Effector memory CD8-positive, alpha-beta T cell (primary cell): ENCODE data around the gene CEP43.

Source experiments
- ATAC-seq: fragments of 150-1000 bp; cut with Tn5 transposase; replicated peaks from 2 replicates; pipeline ENCODE4 v1.10.0; 2021; ENCODE audit warnings: mild to moderate bottlenecking, moderate library complexity
- DNase-seq, 3 experiments: peaks; one replicate each; pipeline ENCODE4 v3.0.0; 2021
- H3K27ac Mint-ChIP-seq, 2 donors: one replicate each; pipeline ENCODE4 v1.8.0; 2022; ENCODE audit warnings: mild to moderate bottlenecking in 2 of 2, mixed read lengths in 2 of 2, moderate library complexity in 2 of 2
- H3K27me3 Mint-ChIP-seq, 2 donors: one replicate each; pipeline ENCODE4 v1.8.0; 2022; ENCODE audit warnings: mixed read lengths in 2 of 2
- H3K36me3 Mint-ChIP-seq: one replicate; pipeline ENCODE4 v1.8.0; 2022; ENCODE audit warnings: mild to moderate bottlenecking, moderate library complexity, mixed read lengths; ENCODE audit not compliant: insufficient read depth
- H3K4me1 Mint-ChIP-seq, 2 donors: one replicate each; pipeline ENCODE4 v1.8.0; 2022; ENCODE audit warnings: low read depth in 2 of 2, mixed read lengths in 2 of 2
- H3K4me3 Mint-ChIP-seq, 2 donors: one replicate each; pipeline ENCODE4 v1.8.0; 2022; ENCODE audit warnings: mild to moderate bottlenecking in 2 of 2, mixed read lengths in 2 of 2, moderate library complexity in 2 of 2
- H3K9me3 Mint-ChIP-seq, 2 donors: one replicate each; pipeline ENCODE4 v1.8.0; 2022; ENCODE audit warnings: mixed read lengths in 2 of 2

Gene CEP43

GRCh38 chr6:166956444-166957086 is 42.6 kb upstream of the CEP43 start, which contains the start of gene RNASET2:
Gene RNASET2 (minus strand): TSS chr6:166956550. CDS start chr6:166956182, 368 bp downstream.
- Mint-ChIP-seq H3K4me3 (peak within 1 kb of the TSS; percentile 81 to 83), H3K27me3 (no peaks in the 10 kb centered on the region), H3K27ac (peak within 1 kb of the TSS; percentile 93 to 94), H3K4me1 (peaks cover 61 to 64% of the 10 kb centered on the region in 2 donors), H3K9me3 (no peaks in the 10 kb centered on the region), H3K36me3 (peaks cover 30% of the 10 kb centered on the region)
- ATAC-seq (peak; percentile 86), DNase-seq (peak; percentile 100)

- H3K27me3 Mint-ChIP-seq = no peaks in the 10 kb centered on the region
- H3K27ac Mint-ChIP-seq = peak overlapping the region; percentile 93 to 94
- no peaks in the 10 kb centered on the region for H3K9me3 Mint-ChIP-seq
- peak overlapping the region; percentile 81 to 83 for H3K4me3 Mint-ChIP-seq
- H3K4me1 Mint-ChIP-seq = peaks cover 59 to 60% of the 10 kb centered on the region in 2 donors
- ATAC-seq (peak; percentile 16), DNase-seq (peak; percentile 27 to 37 (median 31))
- H3K36me3 Mint-ChIP-seq = peaks cover 30% of the 10 kb centered on the region
Measured at GRCh38 chr6:166957087-166957804, 42.0 kb upstream of the CEP43 start.

- Mint-ChIP-seq H3K9me3 (no peaks in the 10 kb centered on the region), H3K27me3 (no peaks in the 10 kb centered on the region), H3K4me3 (peak overlapping the region; percentile 81 to 83), H3K27ac (peak overlapping the region; percentile 93 to 94), H3K4me1 (peaks cover 56 to 58% of the 10 kb centered on the region in 2 donors), H3K36me3 (peaks cover 27% of the 10 kb centered on the region)
- DNase-seq (no peak), ATAC-seq (no peak)
Measured at GRCh38 chr6:166957805-166958076, 41.5 kb upstream of the CEP43 start.

- Mint-ChIP-seq H3K9me3 (no peaks in the 10 kb centered on the region), H3K4me1 (peaks cover 43 to 46% of the 10 kb centered on the region in 2 donors), H3K27me3 (no peaks in the 10 kb centered on the region), H3K36me3 (peaks cover 19% of the 10 kb centered on the region), H3K4me3 (peak overlapping the region; percentile 81 to 83), H3K27ac (peak overlapping the region; percentile 93 to 94)
- DNase-seq = peak; percentile 32 to 42 (median 38)
- peak; percentile 31 for ATAC-seq
Measured at GRCh38 chr6:166958926-166959861, 40.0 kb upstream of the CEP43 start.

- Mint-ChIP-seq H3K9me3 (no peaks in the 10 kb centered on the region), H3K4me1 (peaks cover 38 to 39% of the 10 kb centered on the region in 2 donors), H3K27me3 (no peaks in the 10 kb centered on the region), H3K27ac (peak overlapping the region; percentile 93 to 94), H3K4me3 (peak overlapping the region; percentile 31 to 81), H3K36me3 (peaks cover 11% of the 10 kb centered on the region)
- DNase-seq = no peak
- no peak for ATAC-seq
Measured at GRCh38 chr6:166959911-166960608, 39.1 kb upstream of the CEP43 start.

- ATAC-seq = no peak
- H3K36me3 Mint-ChIP-seq = peaks cover 6% of the 10 kb centered on the region
Measured at GRCh38 chr6:166960609-166960978, 38.6 kb upstream of the CEP43 start.

GRCh38 chr6:166966268-166966667 is 32.9 kb upstream of the CEP43 start:
- DNase-seq (no peak), ATAC-seq (no peak)
- Mint-ChIP-seq H3K36me3 (no peaks in the 10 kb centered on the region), H3K27ac (no peak overlapping the region), H3K9me3 (peaks cover 0 to 14% of the 10 kb centered on the region in 2 donors), H3K27me3 (no peaks in the 10 kb centered on the region), H3K4me3 (no peak overlapping the region), H3K4me1 (peaks cover 0 to 3% of the 10 kb centered on the region in 2 donors)

More at GRCh38 chr6:166960609-166960978, 38.6 kb upstream of the CEP43 start:
- Mint-ChIP-seq H3K9me3 (no peaks in the 10 kb centered on the region), H3K4me1 (peaks cover 33 to 34% of the 10 kb centered on the region in 2 donors), H3K27me3 (no peaks in the 10 kb centered on the region), H3K27ac (peak overlapping the region; percentile 58 to 94), H3K4me3 (peak overlapping the region; percentile 31 to 81)
- no peak for DNase-seq

- ATAC-seq = no peak
- H3K4me3 Mint-ChIP-seq = no peak overlapping the region
- H3K4me1 Mint-ChIP-seq = peaks cover 0 to 5% of the 10 kb centered on the region in 2 donors
- no peaks in the 10 kb centered on the region for H3K36me3 Mint-ChIP-seq
- H3K27ac Mint-ChIP-seq = no peak overlapping the region
- H3K27me3 Mint-ChIP-seq = no peaks in the 10 kb centered on the region
- H3K9me3 Mint-ChIP-seq = peaks cover 0 to 14% of the 10 kb centered on the region in 2 donors
- no peak for DNase-seq
Measured at GRCh38 chr6:166969390-166970002, 29.7 kb upstream of the CEP43 start.

- H3K27ac Mint-ChIP-seq = no peak overlapping the region
- peaks cover 0 to 5% of the 10 kb centered on the region in 2 donors for H3K4me1 Mint-ChIP-seq
- no peak overlapping the region for H3K4me3 Mint-ChIP-seq
Measured at GRCh38 chr6:166970091-166970490, 29.1 kb upstream of the CEP43 start.

GRCh38 chr6:166970776-166971175 is 28.4 kb upstream of the CEP43 start:
- no peaks in the 10 kb centered on the region for H3K27me3 Mint-ChIP-seq
- H3K36me3 Mint-ChIP-seq = no peaks in the 10 kb centered on the region
- peaks cover 0 to 5% of the 10 kb centered on the region in 2 donors for H3K4me1 Mint-ChIP-seq
- DNase-seq = no peak
- no peak overlapping the region for H3K4me3 Mint-ChIP-seq
- no peak overlapping the region for H3K27ac Mint-ChIP-seq
- H3K9me3 Mint-ChIP-seq = peaks cover 0 to 14% of the 10 kb centered on the region in 2 donors
- ATAC-seq = no peak

More at GRCh38 chr6:166970091-166970490, 29.1 kb upstream of the CEP43 start:
- Mint-ChIP-seq H3K36me3 (no peaks in the 10 kb centered on the region), H3K9me3 (peaks cover 0 to 14% of the 10 kb centered on the region in 2 donors), H3K27me3 (no peaks in the 10 kb centered on the region)
- no peak for ATAC-seq
- no peak for DNase-seq

- H3K27ac Mint-ChIP-seq = no peak overlapping the region
- H3K4me3 Mint-ChIP-seq = no peak overlapping the region
- DNase-seq = no peak
- ATAC-seq = no peak
- H3K4me1 Mint-ChIP-seq = peaks cover 0 to 5% of the 10 kb centered on the region in 2 donors
- peaks cover 0 to 12% of the 10 kb centered on the region in 2 donors for H3K9me3 Mint-ChIP-seq
- no peaks in the 10 kb centered on the region for H3K36me3 Mint-ChIP-seq
- no peaks in the 10 kb centered on the region for H3K27me3 Mint-ChIP-seq
Measured at GRCh38 chr6:166971271-166971670, 27.9 kb upstream of the CEP43 start.

GRCh38 chr6:166972101-166972500 is 27.1 kb upstream of the CEP43 start:
- no peaks in the 10 kb centered on the region for H3K27me3 Mint-ChIP-seq
- peaks cover 0 to 4% of the 10 kb centered on the region in 2 donors for H3K9me3 Mint-ChIP-seq
- DNase-seq = no peak
- no peak overlapping the region for H3K4me3 Mint-ChIP-seq
- H3K27ac Mint-ChIP-seq = no peak overlapping the region
- H3K36me3 Mint-ChIP-seq = no peaks in the 10 kb centered on the region
- no peak for ATAC-seq
- peaks cover 0 to 5% of the 10 kb centered on the region in 2 donors for H3K4me1 Mint-ChIP-seq
